Measurements from ENCODE around the gene P2RY2. TPM values are rescaled to one million over a fixed set of nuclear protein-coding genes. Genes with fewer than 3 reads are reported as not detected.

P2RY2 gene
- total and polyA plus RNA-seq, 2 of the 8 experiments (the other 6 are each of a cell fraction or from before 2014, with no cell fraction given) = 1.0 to 1.5 TPM

DNA sequence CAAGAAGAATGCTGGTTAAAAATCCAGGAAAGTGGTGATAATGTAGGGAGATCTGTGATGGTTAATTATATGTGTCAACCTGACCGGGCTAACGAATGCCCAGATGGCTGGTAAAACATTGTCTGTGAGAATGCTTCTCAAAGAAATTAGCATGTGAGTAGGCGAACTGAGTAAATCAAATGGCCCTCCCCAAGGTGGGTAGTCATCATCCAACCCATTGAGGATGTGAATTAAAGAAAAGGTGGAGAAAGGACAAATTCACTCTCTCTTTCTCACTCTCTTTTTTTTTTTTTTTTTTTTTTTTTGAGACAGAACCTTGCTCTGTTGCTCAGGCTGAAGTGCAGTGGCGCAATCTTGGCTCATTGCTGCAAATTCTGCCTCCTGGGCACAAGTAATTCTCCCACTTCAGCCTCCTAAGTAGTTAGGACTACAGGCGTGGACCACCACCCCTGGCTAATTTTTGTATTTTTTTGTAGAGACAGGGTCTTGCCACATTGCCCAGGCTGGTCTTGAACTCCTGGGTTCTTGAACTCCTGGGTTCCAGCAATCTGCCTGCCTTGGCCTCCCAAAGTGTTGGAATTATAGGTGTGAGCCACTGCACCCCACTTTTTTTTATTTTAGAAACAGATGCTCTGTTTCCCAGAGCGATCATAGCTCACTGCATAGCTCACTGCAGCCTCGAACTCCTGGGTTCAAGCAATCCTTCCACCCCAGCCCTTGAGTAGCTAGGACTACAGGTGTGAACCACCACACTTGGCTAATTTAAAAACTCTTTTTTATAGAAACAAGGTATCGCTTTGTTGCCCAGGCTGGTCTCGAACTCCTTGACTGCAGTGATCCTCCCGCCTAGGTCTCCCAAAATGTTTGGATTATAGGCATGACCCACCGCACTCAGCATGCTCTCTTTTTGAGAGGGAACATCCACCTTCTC, 32.0 kb downstream of the P2RY2 start:
- no peaks in the 10 kb centered on the region for H3K27me3 ChIP-seq (replicated peaks in 1 of 4; ENCODE audit: control insufficient read depth in 3 of 4, extremely low read depth in 1 of 4, insufficient read depth in 3 of 4, low read length in 3 of 4)
- no peak for FAIRE-seq
- POLR2A ChIA-PET (ENCODE audit: partially characterized antibody) = no interaction called here
- H3K23me2 ChIP-seq (ENCODE audit: low read depth, low read length) = no peaks in the 10 kb centered on the region
- no peaks in the 10 kb centered on the region for H4K20me1 ChIP-seq (replicated peaks in 1 of 2; ENCODE audit: control insufficient read depth in 1 of 2, insufficient read depth in 2 of 2, low read length in 2 of 2)
- no peak overlapping the region for H2BK15ac ChIP-seq (ENCODE audit: low read length)
- no peak overlapping the region for H2BK5ac ChIP-seq (ENCODE audit: low read depth, low read length)
- no peaks in the 10 kb centered on the region for H3K4me1 ChIP-seq (replicated peaks in 1 of 4; ENCODE audit: control insufficient read depth in 3 of 4, insufficient read depth in 4 of 4, low read length in 3 of 4)
- no peak overlapping the region for H4K91ac ChIP-seq (replicated peaks; ENCODE audit: insufficient read length, low read length)
- 89% methylated on average over 11 of the region's 11 CpGs; no CpG with 5 or more reads in 1 of the 2 experiments for WGBS, 2 experiments (ENCODE audit: extremely low coverage in 1 of 2, insufficient coverage in 1 of 2, insufficient read length in 1 of 2, insufficient replicate concordance in 2 of 2, low coverage in 1 of 2, low lambda C conversion rate in 2 of 2, missing lambda C conversion rate in 1 of 2)
- H3K9ac ChIP-seq (replicated peaks in 1 of 4; ENCODE audit: extremely low read depth in 1 of 4, low read depth in 3 of 4, low read length in 3 of 4) = no peak overlapping the region
- H3K36me3 ChIP-seq (ENCODE audit: control insufficient read depth in 2 of 4, insufficient read depth in 4 of 4, low read length in 3 of 4) = no peaks in the 10 kb centered on the region
- no peak overlapping the region for H2BK12ac ChIP-seq (ENCODE audit: low read depth, low read length)
- no peaks in the 10 kb centered on the region for H3K79me1 ChIP-seq (ENCODE audit: low read depth, low read length)
- H3K14ac ChIP-seq (ENCODE audit: insufficient read length) = no peak overlapping the region
- no peak overlapping the region; the same call in 1 of the 2 replicates for H2AFZ ChIP-seq (ENCODE audit: low read length)
- no peak overlapping the region for H3K4me2 ChIP-seq (ENCODE audit: insufficient read depth in 1 of 2, low read depth in 2 of 2, low read length in 2 of 2)
- no peaks in the 10 kb centered on the region for H3K79me2 ChIP-seq (ENCODE audit: control insufficient read depth in 1 of 2, insufficient read depth in 2 of 2, low read length in 2 of 2)
- no peak overlapping the region for H3K4me3 ChIP-seq (ENCODE audit: extremely low read depth in 1 of 4, insufficient read depth in 2 of 4, low read depth in 3 of 4, low read length in 4 of 4)
- no peak overlapping the region for H2BK20ac ChIP-seq (ENCODE audit: low read length)
- no peak overlapping the region for H3K18ac ChIP-seq (ENCODE audit: extremely low read depth, low read length)
- H4K8ac ChIP-seq (ENCODE audit: extremely low read depth, insufficient read depth, low read length) = no peak overlapping the region
- H3K56ac ChIP-seq (replicated peaks; ENCODE audit: insufficient read length, low read depth, low read length) = no peak overlapping the region
- no peak overlapping the region for H3K4ac ChIP-seq (replicated peaks; ENCODE audit: insufficient read length, low read depth, low read length)
- no peaks in the 10 kb centered on the region for H3K9me3 ChIP-seq (ENCODE audit: insufficient read depth in 2 of 2, low read depth in 1 of 2, low read length in 1 of 2)
- no peak overlapping the region for H3K23ac ChIP-seq (ENCODE audit: insufficient read length)
- no peak overlapping the region for H4K5ac ChIP-seq (ENCODE audit: insufficient read length, low read depth, low read length)
- H3K27ac ChIP-seq (ENCODE audit: low read depth, low read length) = no peak overlapping the region
- H2AK5ac ChIP-seq (ENCODE audit: low read depth, low read length) = no peak overlapping the region
- CTCF ChIA-PET (ENCODE audit: partially characterized antibody) = interaction anchor here (0.7 kb wide), 1 partner anchor 13 kb away, joined by 5 read pairs; no protein-coding TSS in a partner anchor
- H2BK120ac ChIP-seq (replicated peaks; ENCODE audit: low read depth, low read length) = no peak overlapping the region
- no peak for DNase-seq (ENCODE audit: low read depth in 1 of 2, low spot score in 2 of 2)
- no peak for TF ChIP-seq RNF2 (IDR thresholded peaks at IDR 0.05; ENCODE audit: borderline replicate concordance, low read depth, low read length, missing control alignments, poor library complexity, severe bottlenecking)
- no peak for TF ChIP-seq EZH2 (IDR thresholded peaks at IDR 0.05; ENCODE audit: low read depth, low read length, severe bottlenecking)
- no peak for TF ChIP-seq SP4 (IDR thresholded peaks at IDR 0.05; ENCODE audit: low read length)
- no peak for TF ChIP-seq HDAC2 (IDR thresholded peaks at IDR 0.05; ENCODE audit: borderline replicate concordance in 1 of 2, low read depth in 2 of 2, low read length in 2 of 2)
- no peak for TF ChIP-seq BCL11A (IDR thresholded peaks at IDR 0.05; ENCODE audit: low read depth in 2 of 2, low read length in 2 of 2)
- TF ChIP-seq SP2 (IDR thresholded peaks at IDR 0.05; ENCODE audit: low read length) = no peak
- no peak for TF ChIP-seq CBX5 (IDR thresholded peaks at IDR 0.05; ENCODE audit: low read depth, low read length)
- TF ChIP-seq, protein P1, sequence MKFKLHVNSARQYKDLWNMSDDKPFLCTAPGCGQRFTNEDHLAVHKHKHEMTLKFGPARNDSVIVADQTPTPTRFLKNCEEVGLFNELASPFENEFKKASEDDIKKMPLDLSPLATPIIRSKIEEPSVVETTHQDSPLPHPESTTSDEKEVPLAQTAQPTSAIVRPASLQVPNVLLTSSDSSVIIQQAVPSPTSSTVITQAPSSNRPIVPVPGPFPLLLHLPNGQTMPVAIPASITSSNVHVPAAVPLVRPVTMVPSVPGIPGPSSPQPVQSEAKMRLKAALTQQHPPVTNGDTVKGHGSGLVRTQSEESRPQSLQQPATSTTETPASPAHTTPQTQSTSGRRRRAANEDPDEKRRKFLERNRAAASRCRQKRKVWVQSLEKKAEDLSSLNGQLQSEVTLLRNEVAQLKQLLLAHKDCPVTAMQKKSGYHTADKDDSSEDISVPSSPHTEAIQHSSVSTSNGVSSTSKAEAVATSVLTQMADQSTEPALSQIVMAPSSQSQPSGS (IDR thresholded peaks at IDR 0.05; ENCODE audit: low read length) = no peak
- no peak for TF ChIP-seq CTBP2 (IDR thresholded peaks at IDR 0.05; ENCODE audit: borderline replicate concordance, insufficient read depth, insufficient read length, low read length)
